Coronary artery (tissue), 2 donors: ENCODE measurements around the gene SEMA7A.

Experiments used
- DNase-seq: peaks from one replicate; pipeline ENCODE4 v3.0.0-alpha.2; 2017; ENCODE audit warnings: low spot score
- H3K27ac ChIP-seq, 2 donors: fragments of 200-600 bp; sonication (generic); one replicate each; pipeline ENCODE4 v1.5.1; 2016 to 2019
- H3K4me3 ChIP-seq: fragments of 200-600 bp; sonication (generic); 2 replicates; pipeline ENCODE4 v1.5.1; 2016; ENCODE audit warnings: mild to moderate bottlenecking, moderate library complexity
- CTCF ChIP-seq: fragments of 200-600 bp; sonication (generic); IDR thresholded peaks from one replicate; pipeline ENCODE4 v1.5.1; 2019; ENCODE audit warnings: antibody characterized with exemption

The SEMA7A gene

DNA sequence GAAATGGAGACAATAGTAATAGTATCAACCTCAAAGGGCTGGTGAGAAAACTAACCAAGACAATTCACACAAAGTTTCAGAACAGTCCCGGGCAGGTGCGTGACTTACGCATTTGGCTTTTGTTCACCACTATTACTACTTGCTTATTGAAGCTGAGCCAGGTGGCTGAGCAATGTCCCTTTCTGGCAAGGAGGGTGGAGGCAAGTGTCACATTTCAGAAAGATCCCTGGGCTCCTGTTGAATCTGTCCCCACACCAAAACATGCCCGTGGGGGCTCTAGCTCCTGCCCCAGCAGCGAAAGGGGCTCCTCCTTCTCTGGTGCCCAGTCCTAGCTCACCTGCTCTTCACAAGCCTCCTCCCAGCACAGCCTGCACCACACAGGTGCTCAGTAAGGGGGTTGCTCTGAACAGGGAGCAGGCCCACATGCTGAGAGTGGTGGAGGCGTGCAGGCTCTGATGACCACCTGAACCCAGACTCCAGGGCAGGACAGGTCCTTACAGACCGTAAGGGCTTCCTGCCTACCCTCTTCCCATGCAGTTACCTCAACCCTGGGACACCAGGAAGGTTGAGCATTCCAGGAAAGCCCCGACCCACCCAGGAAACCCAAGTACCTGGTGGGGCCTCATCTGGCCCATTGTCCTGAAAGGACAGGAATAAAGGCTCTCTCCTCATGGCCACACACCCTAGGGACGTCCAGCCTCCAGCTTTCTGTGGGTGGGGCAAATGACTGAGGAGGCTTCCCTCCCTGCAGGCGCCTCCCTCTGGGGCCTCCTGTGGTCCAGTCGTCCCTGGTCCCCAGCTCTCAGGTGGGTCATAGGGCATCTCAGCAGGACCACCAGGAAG lies 32.6 kb downstream of the SEMA7A start:
- no peak for TF ChIP-seq CTCF
- H3K4me3 ChIP-seq: no peak overlapping the region
- no peak overlapping the region for H3K27ac ChIP-seq
- no peak for DNase-seq

- no peak for TF ChIP-seq CTCF
- DNase-seq: no peak
- Histone ChIP-seq H3K4me3 (no peak overlapping the region), H3K27ac (no peak overlapping the region)
Measured at GRCh38 chr15:74400313-74400860, 33.4 kb downstream of the SEMA7A start.

DNA sequence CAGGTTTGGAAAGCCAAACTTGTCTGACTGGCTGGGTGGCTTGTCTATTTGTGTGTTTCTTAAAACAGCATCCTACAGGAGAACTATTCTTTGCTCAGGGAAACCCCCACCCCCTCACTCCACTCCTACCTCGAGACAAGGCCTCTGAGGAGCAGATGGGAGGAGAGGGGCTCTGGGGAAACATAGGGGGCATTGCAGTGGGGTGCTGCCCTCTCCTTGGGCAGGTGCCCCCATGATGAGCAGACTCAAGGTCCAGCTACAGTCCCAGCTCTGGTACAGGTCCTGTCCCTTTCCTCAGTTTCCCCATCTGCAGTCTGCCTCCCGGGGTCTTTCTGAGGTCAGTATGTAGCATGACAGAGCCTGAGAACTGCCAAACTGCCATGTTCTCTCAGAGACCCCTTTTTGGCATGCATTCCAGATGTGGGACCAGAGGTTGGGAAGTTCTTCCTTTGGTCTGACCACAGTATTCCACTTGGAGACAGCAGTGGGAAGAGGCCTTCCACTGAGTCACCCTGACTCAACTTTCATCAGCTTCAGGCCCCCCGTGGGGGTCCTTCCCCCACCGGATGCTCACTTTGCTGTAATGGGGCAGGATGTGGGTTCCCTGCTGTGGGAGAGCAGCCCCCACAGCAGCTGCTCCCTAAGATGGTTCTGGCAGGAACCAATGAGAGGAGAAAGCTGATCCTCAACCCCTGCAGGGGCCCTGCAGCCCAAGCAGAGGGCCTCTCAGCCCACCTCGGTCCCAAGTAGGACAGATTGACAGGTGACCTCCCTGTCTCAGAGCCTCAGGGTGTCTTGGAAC lies 34.0 kb downstream of the SEMA7A start:
- TF ChIP-seq CTCF: no peak
- DNase-seq: no peak
- Histone ChIP-seq H3K4me3 (no peak overlapping the region), H3K27ac (no peak overlapping the region)

GRCh38 chr15:74399100-74399499 lies 34.7 kb downstream of the SEMA7A start:
- H3K27ac ChIP-seq: no peak overlapping the region
- no peak overlapping the region for H3K4me3 ChIP-seq
- no peak for DNase-seq
- no peak for TF ChIP-seq CTCF

- no peak for DNase-seq
- no peak for TF ChIP-seq CTCF
- no peak overlapping the region for H3K27ac ChIP-seq
- no peak overlapping the region for H3K4me3 ChIP-seq
Measured at GRCh38 chr15:74398183-74398582, 35.6 kb downstream of the SEMA7A start.

GRCh38 chr15:74397239-74398068 lies 36.3 kb downstream of the SEMA7A start:
- no peak overlapping the region for H3K4me3 ChIP-seq
- no peak overlapping the region for H3K27ac ChIP-seq
- DNase-seq: no peak
- TF ChIP-seq CTCF: no peak
